OCI-LY3 (cell line): ENCODE measurements around the gene NRAP.

ENCODE experiments used
- H2AFZ ChIP-seq: fragments of 200-600, 300-600 bp; shearing (Covaris generic); 2 replicates; pipeline ENCODE4 v1.6.0; 2014; ENCODE audit warnings: antibody characterized with exemption, low read depth, low read length
- H3K27ac ChIP-seq: fragments of 200-600, 300-600 bp; sonication (generic); 2 replicates; pipeline ENCODE4 v1.5.1; 2014; ENCODE audit warnings: mild to moderate bottlenecking, low read length, moderate library complexity, mixed read lengths
- H3K27me3 ChIP-seq: fragments of 200-600, 300-600 bp; sonication (generic); 2 replicates; pipeline ENCODE4 v1.6.1; 2014; ENCODE audit warnings: low read depth, low read length, mixed read lengths
- H3K36me3 ChIP-seq: fragments of 200-600, 300-600 bp; sonication (generic); replicated peaks from 2 replicates; pipeline ENCODE3; 2014; ENCODE audit warnings: low read depth, low read length, mixed read lengths
- H3K4me1 ChIP-seq: fragments of 300-600, 200-600 bp; sonication (generic); 2 replicates; pipeline ENCODE4 v1.6.1; 2014; ENCODE audit warnings: low read length, mixed read lengths
- H3K4me2 ChIP-seq: fragments of 200-600, 300-600 bp; sonication (generic); 2 replicates; pipeline ENCODE4 v1.6.1; 2014; ENCODE audit warnings: low read length, mixed read lengths
- H3K4me3 ChIP-seq: fragments of 300-600, 200-600 bp; sonication (generic); 2 replicates; pipeline ENCODE4 v1.5.1; 2014; ENCODE audit warnings: antibody characterized with exemption, mild to moderate bottlenecking, low read length, moderate library complexity
- H3K79me2 ChIP-seq: fragments of 300-600, 200-600 bp; shearing (Covaris generic); 2 replicates; pipeline ENCODE4 v1.6.1; 2014; ENCODE audit warnings: mild to moderate bottlenecking, low read length, mixed read lengths
- H3K9ac ChIP-seq: fragments of 300-600, 200-600 bp; shearing (Covaris generic); 2 replicates; pipeline ENCODE4 v1.6.0; 2014; ENCODE audit warnings: mild to moderate bottlenecking, low read length, moderate library complexity
- H3K9me3 ChIP-seq: fragments of 200-600, 300-600 bp; shearing (Covaris generic); 2 replicates; pipeline ENCODE4 v1.6.1; 2014; ENCODE audit warnings: low read length, mixed read lengths; ENCODE audit not compliant: insufficient read depth
- H4K20me1 ChIP-seq: fragments of 200-600, 300-600 bp; sonication (generic); 2 replicates; pipeline ENCODE4 v1.6.1; 2016; ENCODE audit warnings: low read length, mixed read lengths; ENCODE audit not compliant: insufficient read depth
- CTCF ChIP-seq: fragments of 200-600, 300-600 bp; sonication (generic); IDR thresholded peaks from 2 replicates; pipeline ENCODE4 v1.5.1; 2014; ENCODE audit warnings: antibody characterized with exemption, low read length, low read depth
- EZH2phosphoT487 ChIP-seq: fragments of 200-600 bp; shearing (Covaris generic); IDR thresholded peaks from 2 replicates; pipeline ENCODE4 v1.6.1; 2018; ENCODE audit warnings: antibody characterized with exemption, mixed run types, low read depth

Gene NRAP

GRCh38 chr10:113704637-113705343 lies 40.9 kb upstream of the NRAP start:
- no peaks in the 10 kb centered on the region for H3K4me1 ChIP-seq
- no peaks in the 10 kb centered on the region for H3K27me3 ChIP-seq
- no peaks in the 10 kb centered on the region for H4K20me1 ChIP-seq
- H3K27ac ChIP-seq, result no peak overlapping the region
- no peak overlapping the region for H3K9ac ChIP-seq
- H3K9me3 ChIP-seq, result no peaks in the 10 kb centered on the region
- no peak overlapping the region for H2AFZ ChIP-seq
- H3K4me2 ChIP-seq, result no peak overlapping the region
- no peaks in the 10 kb centered on the region for H3K79me2 ChIP-seq
- H3K36me3 ChIP-seq, result no peaks in the 10 kb centered on the region
- peak; percentile 60 for TF ChIP-seq CTCF
- TF ChIP-seq EZH2phosphoT487, result no peak
- H3K4me3 ChIP-seq, result no peak overlapping the region

- Histone ChIP-seq H3K27ac (no peak overlapping the region), H3K4me2 (no peak overlapping the region), H3K4me3 (no peak overlapping the region), H3K9me3 (peaks cover 6% of the 10 kb centered on the region; the same call in 1 of the 2 replicates), H3K79me2 (no peaks in the 10 kb centered on the region), H4K20me1 (no peaks in the 10 kb centered on the region), H3K27me3 (no peaks in the 10 kb centered on the region), H3K4me1 (no peaks in the 10 kb centered on the region), H3K36me3 (no peaks in the 10 kb centered on the region), H3K9ac (no peak overlapping the region), H2AFZ (no peak overlapping the region)
- TF ChIP-seq CTCF, result no peak
- no peak for TF ChIP-seq EZH2phosphoT487
Observed at GRCh38 chr10:113697595-113697994, 33.8 kb upstream of the NRAP start.

GRCh38 chr10:113695691-113696090 lies 31.9 kb upstream of the NRAP start:
- Histone ChIP-seq H3K36me3 (no peaks in the 10 kb centered on the region), H3K4me3 (no peak overlapping the region), H3K4me2 (no peak overlapping the region), H3K9ac (no peak overlapping the region), H3K9me3 (peaks cover 6% of the 10 kb centered on the region; the same call in 1 of the 2 replicates), H3K27me3 (no peaks in the 10 kb centered on the region), H4K20me1 (no peaks in the 10 kb centered on the region), H3K27ac (no peak overlapping the region), H3K4me1 (no peaks in the 10 kb centered on the region), H2AFZ (no peak overlapping the region), H3K79me2 (no peaks in the 10 kb centered on the region)
- TF ChIP-seq EZH2phosphoT487 (no peak), CTCF (no peak)

- Histone ChIP-seq H3K36me3 (no peaks in the 10 kb centered on the region), H3K4me2 (no peak overlapping the region), H2AFZ (no peak overlapping the region), H3K27me3 (no peaks in the 10 kb centered on the region), H3K4me1 (no peaks in the 10 kb centered on the region), H3K27ac (no peak overlapping the region), H3K79me2 (no peaks in the 10 kb centered on the region), H3K9me3 (peaks cover 6% of the 10 kb centered on the region; the same call in 1 of the 2 replicates), H3K9ac (no peak overlapping the region), H4K20me1 (no peaks in the 10 kb centered on the region), H3K4me3 (no peak overlapping the region)
- TF ChIP-seq CTCF (no peak), EZH2phosphoT487 (no peak)
Observed at GRCh38 chr10:113693348-113693747, 29.5 kb upstream of the NRAP start.
